GM12801 (cell line): ENCODE measurements around the gene LAMA3.

ENCODE experiments used
- TF ChIP-seq, protein P1 (sequence below): IDR thresholded peaks from one replicate; pipeline ENCODE4 v1.5.1; 2011; ENCODE audit warnings: control low read depth; ENCODE audit not compliant: insufficient read length; ENCODE audit errors: extremely low read depth

Gene LAMA3

DNA sequence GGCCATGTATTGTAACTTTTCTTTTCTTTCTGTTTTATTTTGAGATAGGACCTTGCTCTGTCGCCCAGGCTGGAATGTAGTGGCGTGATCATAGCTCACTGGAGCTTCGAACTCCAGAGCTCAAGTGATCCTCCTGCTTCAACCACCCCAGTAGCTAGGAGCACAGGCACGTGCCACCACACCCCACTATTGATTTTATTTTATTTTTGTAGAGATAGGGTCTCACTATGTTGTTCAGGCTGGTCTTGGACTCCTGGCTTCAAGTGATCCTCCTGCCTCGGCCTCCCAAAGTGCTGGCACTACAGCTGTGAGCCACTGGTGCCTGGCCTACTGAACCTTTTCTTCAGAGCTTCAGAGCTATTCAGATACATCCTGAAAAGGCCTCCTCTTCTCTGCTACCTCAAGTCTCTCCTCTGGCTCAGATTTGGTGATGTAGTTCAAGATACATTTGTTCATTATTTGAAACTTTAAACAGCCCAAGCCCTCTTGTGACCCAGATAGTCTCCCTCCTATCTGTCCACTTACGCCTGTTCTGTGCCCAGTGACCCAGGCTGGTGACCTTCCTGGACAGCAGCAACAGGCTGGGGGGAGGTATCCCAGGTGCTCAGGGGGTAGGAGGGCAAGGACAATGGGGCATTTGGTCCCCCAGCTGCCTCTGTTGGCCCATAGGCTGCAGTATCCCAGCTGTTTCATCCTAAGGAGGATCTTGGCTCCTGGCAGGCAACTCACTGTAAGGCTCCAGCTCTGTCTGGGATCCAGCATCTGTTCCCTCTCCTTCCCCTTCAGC lies 38.6 kb downstream of the LAMA3 start:
- TF ChIP-seq, protein P1, sequence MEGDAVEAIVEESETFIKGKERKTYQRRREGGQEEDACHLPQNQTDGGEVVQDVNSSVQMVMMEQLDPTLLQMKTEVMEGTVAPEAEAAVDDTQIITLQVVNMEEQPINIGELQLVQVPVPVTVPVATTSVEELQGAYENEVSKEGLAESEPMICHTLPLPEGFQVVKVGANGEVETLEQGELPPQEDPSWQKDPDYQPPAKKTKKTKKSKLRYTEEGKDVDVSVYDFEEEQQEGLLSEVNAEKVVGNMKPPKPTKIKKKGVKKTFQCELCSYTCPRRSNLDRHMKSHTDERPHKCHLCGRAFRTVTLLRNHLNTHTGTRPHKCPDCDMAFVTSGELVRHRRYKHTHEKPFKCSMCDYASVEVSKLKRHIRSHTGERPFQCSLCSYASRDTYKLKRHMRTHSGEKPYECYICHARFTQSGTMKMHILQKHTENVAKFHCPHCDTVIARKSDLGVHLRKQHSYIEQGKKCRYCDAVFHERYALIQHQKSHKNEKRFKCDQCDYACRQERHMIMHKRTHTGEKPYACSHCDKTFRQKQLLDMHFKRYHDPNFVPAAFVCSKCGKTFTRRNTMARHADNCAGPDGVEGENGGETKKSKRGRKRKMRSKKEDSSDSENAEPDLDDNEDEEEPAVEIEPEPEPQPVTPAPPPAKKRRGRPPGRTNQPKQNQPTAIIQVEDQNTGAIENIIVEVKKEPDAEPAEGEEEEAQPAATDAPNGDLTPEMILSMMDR = no peak

DNA sequence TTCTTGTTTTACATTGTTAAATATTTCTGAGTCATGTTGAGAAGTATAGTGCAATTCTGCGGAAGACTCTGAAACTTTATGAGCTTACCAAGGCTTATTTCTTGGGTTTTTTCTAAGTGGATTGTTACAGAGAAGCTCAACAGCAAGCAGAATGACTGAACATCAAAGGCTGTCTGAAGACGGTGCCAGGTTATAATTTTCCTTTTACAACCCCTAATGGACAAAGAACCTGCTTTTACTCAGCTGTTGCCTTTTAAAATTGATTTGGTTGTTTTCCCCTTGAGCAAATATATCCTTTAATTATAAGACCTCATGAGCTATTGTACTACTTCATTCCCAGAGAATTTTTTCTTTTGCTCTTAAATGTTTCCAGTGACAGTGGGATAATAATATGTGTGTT lies 41.6 kb downstream of the LAMA3 start:
- TF ChIP-seq, protein P1 = no peak

DNA sequence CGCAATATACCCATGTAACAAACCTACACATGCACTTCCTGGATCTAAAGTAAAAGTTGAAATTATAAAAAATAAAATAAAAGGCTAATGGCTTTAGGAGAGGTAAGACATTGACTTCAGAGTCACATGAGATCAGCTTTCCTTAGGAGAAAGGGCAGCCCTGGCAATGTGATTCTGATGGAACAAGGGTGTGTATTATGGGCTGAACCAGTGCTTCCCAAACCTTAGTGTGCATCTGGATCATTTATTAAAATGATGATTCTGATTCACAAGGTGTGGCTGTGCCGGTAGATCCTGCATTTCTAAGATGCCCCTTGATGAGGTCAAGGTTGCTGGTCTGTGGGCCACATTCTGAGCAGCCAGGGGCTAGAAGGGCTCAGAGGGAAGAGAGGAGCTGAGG lies 42.6 kb downstream of the LAMA3 start:
- TF ChIP-seq, protein P1 = no peak

DNA sequence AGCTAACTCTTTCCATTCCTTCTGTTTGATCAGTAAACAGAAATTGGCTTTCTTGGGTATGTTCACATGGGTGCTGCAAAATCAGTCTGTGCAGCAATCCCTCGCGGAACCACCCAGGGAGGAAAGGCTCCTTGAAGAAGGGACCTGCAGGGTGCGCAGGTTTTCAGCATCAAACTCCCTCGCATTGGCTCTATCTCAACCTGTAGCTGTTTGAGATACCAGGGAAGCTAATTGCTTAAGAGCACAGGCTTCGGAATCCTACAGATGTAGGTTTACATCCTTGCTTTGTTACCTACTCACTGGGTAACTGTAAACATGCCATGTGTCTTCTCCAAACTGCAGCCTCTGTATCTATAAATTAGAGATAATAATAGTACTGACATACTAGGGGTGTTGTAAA lies 43.2 kb downstream of the LAMA3 start:
- TF ChIP-seq, protein P1 = no peak

DNA sequence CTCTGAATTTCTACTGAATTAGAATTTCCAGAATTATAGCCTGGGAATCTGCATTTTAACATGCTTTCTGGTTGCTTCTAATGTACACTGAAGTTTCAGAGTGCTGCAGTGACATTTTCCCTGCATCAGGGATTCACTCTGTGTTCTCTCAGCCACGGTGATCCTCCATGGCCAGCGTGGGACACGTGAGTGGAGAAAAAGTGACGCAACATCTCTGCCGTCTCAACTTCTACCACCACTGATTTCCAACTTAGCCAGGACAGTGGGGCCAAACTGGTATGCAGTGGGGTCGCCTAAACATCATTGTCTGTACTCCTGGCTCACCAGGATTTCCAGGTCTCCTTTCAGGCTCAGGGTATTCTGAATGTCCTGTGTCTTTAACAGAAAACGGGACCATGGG lies 44.6 kb downstream of the LAMA3 start:
- TF ChIP-seq, protein P1 = no peak

DNA sequence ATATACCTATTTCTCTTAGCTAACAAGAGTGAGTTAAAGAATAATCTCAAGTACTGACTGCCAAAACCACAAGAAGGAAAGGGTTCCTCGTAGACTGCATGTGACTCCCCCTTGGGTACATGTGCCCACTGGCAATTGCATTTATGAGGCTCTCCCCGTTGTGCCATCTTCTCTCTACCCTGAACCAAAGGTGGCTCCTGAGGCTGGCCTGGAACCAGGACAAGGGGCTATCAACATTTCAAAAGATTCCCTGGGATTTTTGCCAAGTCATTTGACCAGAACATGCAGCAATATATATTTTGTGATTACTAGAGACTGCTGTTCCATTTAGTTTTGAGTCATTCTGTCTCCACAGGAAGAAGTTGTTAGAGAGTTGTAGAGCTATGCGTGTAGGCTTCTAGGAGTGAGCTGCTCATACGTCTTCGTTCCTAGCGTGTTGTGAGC lies 45.8 kb downstream of the LAMA3 start:
- TF ChIP-seq, protein P1 = no peak

DNA sequence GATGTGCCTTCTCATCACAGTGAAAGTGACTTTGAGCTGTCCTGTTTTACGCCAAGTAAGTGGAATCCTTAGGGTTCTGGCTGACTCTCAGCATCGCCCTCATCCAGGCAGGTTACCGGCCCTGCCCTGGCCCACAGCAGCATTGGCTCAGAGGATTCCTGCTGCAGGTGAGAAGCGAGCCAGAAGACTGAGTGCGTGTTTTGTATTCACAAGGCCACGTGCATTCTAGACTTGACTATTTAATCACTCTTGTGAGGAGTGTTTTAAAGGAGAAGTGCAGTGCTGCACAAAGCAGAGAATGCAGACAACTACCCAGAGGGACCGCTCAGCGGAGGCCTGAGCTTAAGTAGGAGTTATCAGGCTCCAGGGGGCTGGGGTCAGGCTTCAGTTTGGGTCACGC lies 48.3 kb downstream of the LAMA3 start:
- TF ChIP-seq, protein P1 = no peak

DNA sequence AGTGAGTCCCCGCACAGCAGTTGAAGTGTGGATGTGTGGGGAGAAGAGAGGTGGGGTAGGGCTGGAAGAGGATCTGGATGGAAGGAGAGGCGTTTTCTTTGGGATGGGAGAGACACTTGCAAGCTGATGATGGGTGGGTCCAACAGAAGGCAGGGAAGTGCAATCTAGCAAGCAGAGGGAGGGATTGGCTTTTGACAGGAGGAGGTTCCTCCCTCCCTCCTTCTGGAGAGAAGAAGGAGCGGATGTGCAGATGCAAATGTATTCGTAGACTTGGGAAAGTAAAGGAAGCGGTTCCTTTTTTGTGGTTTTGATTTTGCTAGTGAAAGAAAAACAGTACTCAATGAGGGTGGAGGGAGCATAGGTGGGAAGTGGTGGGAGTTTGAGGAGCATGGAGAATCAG lies 48.9 kb downstream of the LAMA3 start:
- TF ChIP-seq, protein P1 = no peak
